IMR-90 (cell line): ENCODE data around the gene ACACB. TPM values are rescaled to one million over a fixed set of nuclear protein-coding genes. Genes with fewer than 3 reads are reported as not detected.

Source experiments
- ATAC-seq: fragments of 200-7000 bp; cut with Tn5 transposase; 2 replicates; pipeline ENCODE4 v1.9.1; 2020; ENCODE audit warnings: low read depth, mild to moderate bottlenecking, moderate library complexity
- BruUV-seq: library from RNA; stranded (reverse); fragments of 400-500 nt; replicated peaks from 2 replicates; lab custom pipeline; 2021; lab: Mats Ljungman, UMichigan
- CTCF ChIA-PET: fragments of 300-600 bp; formaldehyde crosslinking; extraction: SDS; loops from one replicate; lab custom pipeline; 2021; ENCODE audit warnings: antibody characterized with exemption; lab: Yijun Ruan, JAX
- POLR2A ChIA-PET: fragments of 300-600 bp; sonication (Branson Sonifier 250); formaldehyde crosslinking; loops from one replicate; lab custom pipeline; 2022; ENCODE audit warnings: antibody characterized with exemption; ENCODE audit not compliant: unreplicated experiment; lab: Charles Lee
- DNase-seq: peaks from one replicate; pipeline ENCODE4 v3.0.0; 2013
- H2AFZ ChIP-seq: replicated peaks from 2 replicates; pipeline ENCODE3; 2013; ENCODE audit warnings: low read length, mild to moderate bottlenecking; ENCODE audit not compliant: poor library complexity
- H2AK5ac ChIP-seq: 2 replicates; pipeline ENCODE4 v1.6.1; 2013; ENCODE audit warnings: low read depth, low read length, inconsistent platforms
- H2AK9ac ChIP-seq: replicated peaks from 2 replicates; pipeline ENCODE3; 2013; ENCODE audit warnings: mild to moderate bottlenecking, low read depth, low read length, moderate library complexity; ENCODE audit not compliant: poor library complexity
- H2BK120ac ChIP-seq: 2 replicates; pipeline ENCODE4 v1.6.1; 2013; ENCODE audit warnings: low read depth, low read length, inconsistent platforms
- H2BK15ac ChIP-seq: 3 replicates; pipeline ENCODE4 v1.6.1; 2013; ENCODE audit warnings: low read depth, low read length, inconsistent platforms
- H2BK20ac ChIP-seq: 2 replicates; pipeline ENCODE4 v1.6.1; 2013; ENCODE audit warnings: low read depth, mild to moderate bottlenecking, inconsistent platforms, low read length, moderate library complexity
- H2BK5ac ChIP-seq: 2 replicates; pipeline ENCODE4 v1.6.1; 2013; ENCODE audit warnings: mild to moderate bottlenecking, low read depth, low read length, inconsistent platforms; ENCODE audit not compliant: poor library complexity, severe bottlenecking
- H3K14ac ChIP-seq: replicated peaks from 2 replicates; pipeline ENCODE4 v1.6.1; 2013; ENCODE audit warnings: low read depth, low read length, inconsistent platforms
- H3K18ac ChIP-seq: 2 replicates; pipeline ENCODE4 v1.6.1; 2013; ENCODE audit warnings: low read depth, low read length, control low read depth
- H3K23ac ChIP-seq: 2 replicates; pipeline ENCODE4 v1.6.1; 2013; ENCODE audit warnings: low read depth, low read length, inconsistent platforms
- H3K27ac ChIP-seq: 2 replicates; pipeline ENCODE4 v1.5.1; 2013; ENCODE audit warnings: mild to moderate bottlenecking, control low read depth, low read length; ENCODE audit not compliant: insufficient read depth
- H3K27me3 ChIP-seq: 2 replicates; pipeline ENCODE4 v1.6.1; 2013; ENCODE audit warnings: low read length; ENCODE audit not compliant: control insufficient read depth, insufficient read depth
- H3K36me3 ChIP-seq: 2 replicates; pipeline ENCODE4 v1.6.1; 2013; ENCODE audit warnings: low read length, mixed read lengths; ENCODE audit not compliant: control insufficient read depth, insufficient read depth
- H3K4ac ChIP-seq: 2 replicates; pipeline ENCODE4 v1.6.1; 2013; ENCODE audit warnings: low read depth, low read length, inconsistent platforms
- H3K4me1 ChIP-seq: 2 replicates; pipeline ENCODE4 v1.6.1; 2013; ENCODE audit warnings: low read length, mixed read lengths; ENCODE audit not compliant: control insufficient read depth, insufficient read depth
- H3K4me2 ChIP-seq: 2 replicates; pipeline ENCODE4 v1.6.1; 2013; ENCODE audit warnings: low read depth, mild to moderate bottlenecking, control low read depth, low read length, moderate library complexity
- H3K4me3 ChIP-seq: 2 replicates; pipeline ENCODE4 v1.5.1; 2013; ENCODE audit warnings: low read depth, mild to moderate bottlenecking, control low read depth, low read length, moderate library complexity; ENCODE audit not compliant: insufficient read depth
- H3K56ac ChIP-seq: 2 replicates; pipeline ENCODE4 v1.6.1; 2013; ENCODE audit warnings: low read length, inconsistent platforms; ENCODE audit not compliant: insufficient read depth; ENCODE audit errors: extremely low read depth
- H3K79me1 ChIP-seq, 2 experiments: 2 replicates each; pipeline ENCODE4 v1.6.1; 2013; ENCODE audit warnings: low read length in 2 of 2, inconsistent platforms in 1 of 2, low read depth in 1 of 2
- H3K9ac ChIP-seq: 2 replicates; pipeline ENCODE4 v1.6.1; 2013; ENCODE audit warnings: low read depth, low read length, control low read depth
- H3K9me1 ChIP-seq: 2 replicates; pipeline ENCODE4 v1.6.1; 2013; ENCODE audit warnings: low read length, inconsistent platforms; ENCODE audit not compliant: insufficient read depth
- H3K9me3 ChIP-seq: 2 replicates; pipeline ENCODE4 v1.6.1; 2013; ENCODE audit warnings: low read length; ENCODE audit not compliant: control insufficient read depth, insufficient read depth
- H4K20me1 ChIP-seq: 2 replicates; pipeline ENCODE4 v1.6.1; 2013; ENCODE audit warnings: low read length, inconsistent platforms; ENCODE audit not compliant: insufficient read depth
- H4K5ac ChIP-seq: 2 replicates; pipeline ENCODE4 v1.6.1; 2013; ENCODE audit warnings: mild to moderate bottlenecking, low read depth, low read length, control low read depth
- H4K8ac ChIP-seq, 2 experiments: 2 replicates each; pipeline ENCODE4 v1.6.1; 2013; ENCODE audit warnings: low read depth in 2 of 2, low read length in 2 of 2, control low read depth in 1 of 2, inconsistent platforms in 1 of 2
- H4K91ac ChIP-seq: 2 replicates; pipeline ENCODE4 v1.6.1; 2013; ENCODE audit warnings: low read depth, low read length, inconsistent platforms; ENCODE audit not compliant: insufficient read depth
- BHLHE40 ChIP-seq: fragments of 150-350 bp; IDR thresholded peaks from 2 replicates; pipeline ENCODE4 v1.6.1; 2016; ENCODE audit warnings: mild to moderate bottlenecking, low read depth, low read length
- CEBPB ChIP-seq: IDR thresholded peaks from 2 replicates; pipeline ENCODE4 v1.6.1; 2012; ENCODE audit warnings: low read depth, low read length, improper control_type of control experiment
- CTCF ChIP-seq: conservative IDR thresholded peaks from 2 replicates; pipeline ENCODE4 v1.5.1; 2012; ENCODE audit warnings: mild to moderate bottlenecking, low read depth, low read length, improper control_type of control experiment
- POLR2A ChIP-seq: IDR thresholded peaks from 2 replicates; pipeline ENCODE4 v1.6.1; 2012; ENCODE audit warnings: mild to moderate bottlenecking, low read depth, low read length
- RAD21 ChIP-seq: IDR thresholded peaks from 2 replicates; pipeline ENCODE4 v1.6.1; 2012; ENCODE audit warnings: low read length, improper control_type of control experiment
- RFX5 ChIP-seq: IDR thresholded peaks from 2 replicates; pipeline ENCODE4 v1.8.0; 2012; ENCODE audit warnings: low read depth, mild to moderate bottlenecking, low read length, moderate library complexity
- SMC3 ChIP-seq: fragments of 150-350 bp; IDR thresholded peaks from 2 replicates; pipeline ENCODE4 v1.6.1; 2016; ENCODE audit warnings: low read depth, mild to moderate bottlenecking, antibody characterized with exemption, low read length, moderate library complexity
- WGBS, 2 experiments: methylation state at CpG; one replicate each; pipeline versions ENCODE4 v1.1.5 to v1.1.7; 2013; ENCODE audit warnings: missing lambda C conversion rate in 2 of 2; ENCODE audit not compliant: insufficient read length in 1 of 2; ENCODE audit errors: extremely low coverage in 2 of 2; 5-methylcytosine and 5-hydroxymethylcytosine counted together
- dilution Hi-C: fragments of 300-500 bp; cut with HindIII; formaldehyde crosslinking; loops from one replicate; pipeline ENCODE4 v1.14.3; 2018; ENCODE audit warnings: low sequenced_read_pairs; ENCODE audit not compliant: unreplicated experiment
- in situ Hi-C: fragments of 300-500 bp; cut with MboI; formaldehyde crosslinking; loops from 3 replicates; pipeline ENCODE4 v1.14.3; 2019; ENCODE audit warnings: low sequenced_read_pairs, inconsistent platforms, mixed read lengths
- intact Hi-C: fragments of 100-400 bp; cut with micrococcal nuclease; formaldehyde crosslinking; loops from 2 replicates; pipeline ENCODE4 v1.10.0; 2022
- polyA plus RNA-seq, 3 experiments: library from polyadenylated mRNA; depleted of rRNA; stranded (reverse); fragments of >200 nt; gene quantifications; 2 replicates each; pipeline ENCODE4 v1.2.3, GENCODE V29; 2012; ENCODE audit warnings: low replicate concordance in 1 of 3
- total RNA-seq: library from RNA; depleted of rRNA; stranded (reverse); fragments of >200 nt; gene quantifications from 2 replicates; pipeline ENCODE4 v1.2.3, GENCODE V29; 2012

ACACB gene
- total and polyA plus RNA-seq, 2 of the 4 experiments (the other 2 are of a cell fraction): 2.0 to 2.1 TPM

- H3K9me3 ChIP-seq: no peaks in the 10 kb centered on the region
- no peak for ATAC-seq
- 100% methylated on average over 2 of the region's 3 CpGs; no CpG with 5 or more reads in 1 of the 2 experiments for WGBS, 2 experiments
- H3K4me3 ChIP-seq: no peak overlapping the region
- no peak overlapping the region for H4K5ac ChIP-seq
- no peak overlapping the region for H2BK15ac ChIP-seq
- intact Hi-C loops: no loop called here
- H2AK9ac ChIP-seq: no peak overlapping the region
- ChIA-PET POLR2A (no interaction called here), CTCF (no interaction called here)
- H3K9ac ChIP-seq: no peak overlapping the region
- DNase-seq: no peak
- in situ Hi-C loops: no loop called here
- dilution Hi-C loops: no loop called here
- no peak overlapping the region for H3K4me2 ChIP-seq
- no peak overlapping the region for H2AFZ ChIP-seq
- H3K27ac ChIP-seq: no peak overlapping the region
- H3K79me1 ChIP-seq: peaks cover 14 to 28% of the 10 kb centered on the region in 2 experiments
- no peak overlapping the region for H3K14ac ChIP-seq
- H2BK5ac ChIP-seq: no peak overlapping the region
- no peak overlapping the region for H3K18ac ChIP-seq
- no peak overlapping the region for H2AK5ac ChIP-seq
- TF ChIP-seq SMC3 (no peak), RFX5 (no peak), BHLHE40 (no peak), POLR2A (no peak), CTCF (no peak), RAD21 (no peak), CEBPB (no peak)
- H3K9me1 ChIP-seq: 0 out of 2 replicates have a peak, but pooled peaks cover 3% of the 10 kb centered on the region
- H4K91ac ChIP-seq: no peak overlapping the region
- no peak overlapping the region for H4K8ac ChIP-seq
- H2BK20ac ChIP-seq: no peak overlapping the region
- H3K27me3 ChIP-seq: no peaks in the 10 kb centered on the region
- H3K36me3 ChIP-seq: peaks cover 38% of the 10 kb centered on the region
- no peaks in the 10 kb centered on the region for H4K20me1 ChIP-seq
- no peaks in the 10 kb centered on the region for H3K4me1 ChIP-seq
- no TSS peak for BruUV-seq
- no peak overlapping the region for H2BK120ac ChIP-seq
- no peak overlapping the region for H3K23ac ChIP-seq
- H3K56ac ChIP-seq: no peak overlapping the region
- no peak overlapping the region for H3K4ac ChIP-seq
Observed at GRCh38 chr12:109102491-109102890, 13.9 kb upstream of the ACACB start.
